ENCODE data around the gene EFCC1. TPM values are rescaled to one million over a fixed set of nuclear protein-coding genes. Genes with fewer than 3 reads are reported as not detected.
"Not testable (repeated sequence)": the region's sequence is repeated elsewhere in the genome, so short reads cannot be mapped to it uniquely, and the experiment has no call there.

EFCC1 gene
- total RNA-seq, 2 donors from 2014 or later = 1.3 to 1.7 TPM

GRCh38 chr3:129063841-129064482, 62.9 kb downstream of the EFCC1 start:
- Histone ChIP-seq H3K27me3 (no peaks in the 10 kb centered on the region), H3K36me3 (no peaks in the 10 kb centered on the region), H3K9ac (ENCODE audit: low read depth in 2 of 2, low read length in 2 of 2) (peak overlapping the region in 1 of 2 donors; percentile 73), H3K4me3 (no peak overlapping the region), H3K27ac (peak overlapping the region; percentile 94), H3K9me3 (no peaks in the 10 kb centered on the region), H3K4me1 (no peaks in the 10 kb centered on the region)
- TF ChIP-seq CTCF (IDR thresholded peaks at IDR 0.05) = no peak
- DNase-seq = peak; percentile 79
- intact Hi-C loops (cut with DNase I) = no loop called here

- Histone ChIP-seq H3K27me3 (no peaks in the 10 kb centered on the region), H3K27ac (peak overlapping the region; percentile 94), H3K9me3 (no peaks in the 10 kb centered on the region), H3K4me3 (no peak overlapping the region), H3K9ac (ENCODE audit: low read depth in 2 of 2, low read length in 2 of 2) (peak overlapping the region; percentile 61 to 73), H3K36me3 (no peaks in the 10 kb centered on the region), H3K4me1 (no peaks in the 10 kb centered on the region)
- peak; percentile 81 for DNase-seq
- TF ChIP-seq CTCF (IDR thresholded peaks at IDR 0.05) = no peak
- intact Hi-C loops (cut with DNase I) = no loop called here
These were observed 64.1 kb downstream of the EFCC1 start for GRCh38 chr3:129065016-129065719.

GRCh38 chr3:129065720-129066073, 64.6 kb downstream of the EFCC1 start:
- no peaks in the 10 kb centered on the region for H3K9me3 ChIP-seq
- H3K36me3 ChIP-seq = no peaks in the 10 kb centered on the region
- no peaks in the 10 kb centered on the region for H3K4me1 ChIP-seq
- H3K9ac ChIP-seq (ENCODE audit: low read depth in 2 of 2, low read length in 2 of 2) = peak overlapping the region; percentile 44 to 73
- intact Hi-C loops (cut with DNase I) = no loop called here
- no peaks in the 10 kb centered on the region for H3K27me3 ChIP-seq
- TF ChIP-seq CTCF (IDR thresholded peaks at IDR 0.05) = no peak
- peak overlapping the region; percentile 94 for H3K27ac ChIP-seq
- no peak overlapping the region for H3K4me3 ChIP-seq
- DNase-seq = peak; percentile 72

GRCh38 chr3:129067719-129068118, 66.6 kb downstream of the EFCC1 start:
- H3K27me3 ChIP-seq; H3K4me1 ChIP-seq; H3K9me3 ChIP-seq; intact Hi-C loops (cut with DNase I); H3K4me3 ChIP-seq; H3K36me3 ChIP-seq: not testable (repeated sequence)
- Histone ChIP-seq H3K27ac (peak overlapping the region; percentile 94), H3K9ac (ENCODE audit: low read depth in 2 of 2, low read length in 2 of 2) (peak overlapping the region in 1 of 2 donors; percentile 30)
- DNase-seq = peak; percentile 87

- Histone ChIP-seq H3K9me3 (no peaks in the 10 kb centered on the region), H3K4me3 (peak overlapping the region; percentile 20), H3K36me3 (no peaks in the 10 kb centered on the region), H3K4me1 (no peaks in the 10 kb centered on the region), H3K9ac (ENCODE audit: low read depth in 2 of 2, low read length in 2 of 2) (peak overlapping the region in 1 of 2 donors; percentile 1), H3K27me3 (no peaks in the 10 kb centered on the region), H3K27ac (peak overlapping the region; percentile 94)
- intact Hi-C loops (cut with DNase I) = no loop called here
- DNase-seq = no peak
- no peak for TF ChIP-seq CTCF (IDR thresholded peaks at IDR 0.05)
These were observed 67.3 kb downstream of the EFCC1 start for GRCh38 chr3:129068291-129068886.

GRCh38 chr3:129069313-129070085, 68.4 kb downstream of the EFCC1 start:
- H3K36me3 ChIP-seq; H3K9ac ChIP-seq (ENCODE audit: low read depth in 2 of 2, low read length in 2 of 2); H3K4me3 ChIP-seq; DNase-seq; H3K27ac ChIP-seq; H3K4me1 ChIP-seq; H3K27me3 ChIP-seq; intact Hi-C loops (cut with DNase I); H3K9me3 ChIP-seq: not testable (repeated sequence)
